ENCODE results near the gene KBTBD3.
"Not testable (repeated sequence)": the region's sequence is repeated elsewhere in the genome, so short reads cannot be mapped to it uniquely, and the experiment has no call there.

Gene KBTBD3

DNA sequence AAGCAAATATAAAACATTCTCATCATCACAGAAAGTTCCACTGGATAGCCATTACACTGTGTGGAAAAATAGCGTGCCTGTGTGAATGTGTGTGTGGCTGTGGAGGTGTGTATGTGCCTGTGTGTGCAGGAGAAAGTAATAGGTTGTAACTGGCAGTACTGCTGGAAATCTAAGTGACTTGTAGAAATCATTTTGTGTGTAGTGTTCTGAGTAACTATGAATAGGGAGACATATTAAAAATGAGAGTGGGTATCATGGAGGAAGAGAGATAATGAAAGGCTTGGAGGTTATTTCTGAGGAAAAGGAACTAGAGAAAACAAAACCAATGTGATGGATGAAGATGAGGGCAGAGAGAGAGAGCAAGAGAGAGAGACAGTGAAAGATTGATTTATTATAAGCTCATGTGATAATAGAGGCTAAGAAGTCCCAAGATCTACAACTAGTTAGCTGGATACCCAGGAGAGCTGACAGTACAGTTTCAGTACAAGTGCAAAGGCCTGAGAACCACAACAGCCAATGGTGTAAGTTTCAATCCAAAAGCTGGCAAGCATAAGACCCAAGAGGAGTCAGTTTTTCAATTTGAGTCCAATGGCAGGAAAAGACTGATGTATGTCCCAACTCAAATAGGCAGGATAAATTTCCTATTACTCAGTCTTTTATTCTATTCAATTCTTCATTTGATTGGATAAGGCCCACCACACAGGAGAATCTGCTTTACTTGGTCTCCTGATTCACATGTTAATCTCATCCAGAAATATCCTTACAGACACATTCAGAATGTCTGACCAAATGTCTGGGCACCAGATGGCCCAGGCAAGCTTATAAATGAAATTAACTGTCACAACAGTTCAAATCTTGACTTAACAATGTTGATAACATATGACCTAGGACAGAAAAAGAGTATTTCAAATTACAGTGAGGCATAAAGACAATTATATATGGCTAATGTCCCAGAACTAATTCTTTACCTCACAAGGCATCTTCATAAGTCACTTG is 14.9 kb downstream of the KBTBD3 start:
- DNase-seq (ENCODE audit: low read depth in 1 of 2, low spot score in 1 of 2), result no peak

DNA sequence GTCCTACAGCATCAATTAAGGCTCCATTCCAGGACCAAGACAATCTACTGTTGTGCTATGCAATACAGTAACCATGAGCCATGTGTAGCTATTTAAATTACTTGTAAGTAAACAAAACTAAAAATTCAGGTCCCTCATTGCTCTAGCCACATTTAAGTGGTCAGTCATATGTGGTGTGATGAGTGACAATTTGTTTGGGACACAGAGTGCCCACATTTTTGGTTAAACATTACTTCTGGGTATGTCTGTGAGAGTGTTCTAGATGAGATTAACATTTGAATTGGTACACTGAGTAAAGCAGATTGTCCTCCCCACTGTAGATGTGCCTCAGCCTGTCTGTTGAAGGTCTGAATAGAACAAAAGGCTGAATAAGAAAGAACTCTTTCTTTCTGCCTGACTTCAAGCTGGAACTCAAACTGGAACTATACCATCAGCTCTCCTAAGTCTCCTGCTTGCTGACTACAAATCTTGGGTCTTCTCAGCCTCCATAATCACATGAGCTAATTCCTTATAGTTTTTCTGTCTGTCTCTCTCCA is 15.8 kb downstream of the KBTBD3 start:
- no peak for DNase-seq (ENCODE audit: low read depth in 1 of 2, low spot score in 1 of 2)

DNA sequence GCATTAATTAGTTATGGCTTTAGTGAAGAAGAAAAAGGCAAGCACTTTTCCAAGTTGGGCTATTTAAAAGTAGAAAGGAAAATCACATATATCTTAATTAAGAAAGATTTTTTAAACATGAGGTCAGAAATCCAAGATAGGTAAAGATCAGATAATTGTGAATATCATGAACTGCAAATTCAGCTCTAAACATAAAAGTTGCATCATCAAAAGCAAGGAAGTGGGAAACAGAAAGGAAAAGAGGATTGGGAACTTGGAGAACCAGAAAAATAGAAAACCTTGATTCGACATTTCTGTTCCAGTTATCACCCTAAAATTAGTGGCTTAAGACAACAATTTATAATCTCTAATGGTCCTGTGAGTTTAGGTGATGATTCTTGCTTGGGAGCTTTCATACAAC is 17.5 kb downstream of the KBTBD3 start:
- no peak for DNase-seq (ENCODE audit: low read depth in 1 of 2, low spot score in 1 of 2)

DNA sequence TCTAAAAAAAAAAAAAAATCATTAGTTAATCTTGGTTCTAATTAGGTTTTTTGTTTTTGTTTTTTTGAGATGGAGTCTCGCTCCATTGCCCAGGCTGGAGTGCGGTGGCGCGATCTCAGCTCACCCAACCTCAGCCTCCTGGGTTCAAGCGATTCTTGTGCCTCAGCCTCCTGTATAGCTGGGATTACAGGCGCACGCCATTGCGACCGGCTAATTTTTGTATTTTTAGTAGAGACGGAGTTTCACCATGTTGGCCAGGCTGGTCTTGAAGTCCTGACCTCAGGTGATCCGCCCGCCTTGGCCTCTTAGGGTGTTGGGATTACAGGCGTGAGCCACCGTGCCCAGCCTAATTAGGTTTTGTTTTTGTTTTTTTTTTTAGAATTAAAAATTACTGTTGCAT is 18.8 kb downstream of the KBTBD3 start:
- not testable (repeated sequence) for DNase-seq (ENCODE audit: low read depth in 1 of 2, low spot score in 1 of 2)

DNA sequence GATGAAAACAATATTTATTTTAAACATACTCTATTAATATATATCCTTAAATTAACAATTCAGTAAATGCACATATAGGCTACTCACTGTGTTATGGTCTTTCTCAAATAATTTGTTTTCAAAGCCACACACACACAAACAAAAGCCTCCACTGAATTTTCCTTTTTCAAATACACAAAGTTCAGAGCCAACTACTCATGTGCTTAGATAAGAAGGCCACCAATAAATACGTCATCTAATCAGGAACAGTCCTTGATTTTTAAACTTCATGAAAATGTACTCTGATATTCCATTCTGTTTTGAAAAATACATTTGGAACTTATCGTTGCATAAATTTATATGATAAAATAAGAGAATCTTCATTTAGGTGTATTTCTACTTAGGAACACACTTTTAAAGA is 26.0 kb downstream of the KBTBD3 start:
- no peak for DNase-seq (ENCODE audit: low read depth in 1 of 2, low spot score in 1 of 2)

DNA sequence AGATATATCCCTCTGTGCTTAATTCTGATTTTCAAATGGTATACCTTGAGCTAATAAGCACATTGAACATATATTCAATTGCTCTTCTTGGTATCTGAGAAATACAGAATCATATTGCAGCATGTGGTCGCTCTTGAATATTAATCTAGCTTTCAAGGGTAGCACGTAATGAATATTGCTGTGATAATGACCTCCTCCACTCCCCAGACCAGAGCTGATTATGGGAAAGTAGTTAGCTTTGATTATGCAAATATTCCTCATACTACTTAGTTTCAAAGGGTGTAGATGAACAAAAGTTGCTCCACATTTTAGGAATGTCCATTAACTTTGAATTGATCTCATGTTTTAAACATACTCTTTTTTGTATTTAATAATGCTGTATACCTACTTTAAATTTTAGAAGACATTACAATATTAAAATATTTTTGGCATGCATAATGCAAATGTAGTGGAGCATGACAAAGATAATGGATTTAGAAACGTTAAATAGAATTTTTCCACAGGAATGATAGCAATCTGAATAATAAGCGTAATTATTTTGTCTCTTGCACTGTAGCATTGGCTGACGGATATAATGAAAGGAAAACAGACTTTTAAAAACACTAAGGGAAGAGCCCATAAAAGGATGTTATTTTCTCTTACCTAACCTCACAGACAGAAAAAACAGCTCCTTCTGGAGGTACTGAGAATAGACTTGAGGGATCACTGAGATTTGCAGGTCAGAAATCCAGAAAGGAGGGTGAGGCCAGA is 27.2 kb downstream of the KBTBD3 start:
- DNase-seq (ENCODE audit: low read depth in 1 of 2, low spot score in 1 of 2), result no peak

DNA sequence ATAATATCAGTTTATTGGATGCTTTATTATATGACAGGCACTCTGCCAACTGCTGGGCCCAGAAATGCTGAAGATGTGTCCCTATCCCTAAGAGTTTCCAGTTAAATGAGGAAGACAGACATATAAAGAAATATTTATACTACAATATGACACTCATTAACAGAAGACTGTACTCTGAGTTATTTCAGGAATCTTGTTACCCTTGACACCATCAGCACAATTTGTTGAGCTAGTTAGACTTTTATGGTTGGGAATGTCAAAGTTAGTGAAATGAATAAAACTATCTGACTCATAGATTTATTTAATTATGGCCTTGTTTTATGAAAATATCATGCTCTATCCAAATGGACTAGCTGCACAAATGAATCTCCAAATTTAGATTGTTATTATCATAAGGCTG is 29.5 kb downstream of the KBTBD3 start:
- DNase-seq (ENCODE audit: low read depth in 1 of 2, low spot score in 1 of 2), result no peak

DNA sequence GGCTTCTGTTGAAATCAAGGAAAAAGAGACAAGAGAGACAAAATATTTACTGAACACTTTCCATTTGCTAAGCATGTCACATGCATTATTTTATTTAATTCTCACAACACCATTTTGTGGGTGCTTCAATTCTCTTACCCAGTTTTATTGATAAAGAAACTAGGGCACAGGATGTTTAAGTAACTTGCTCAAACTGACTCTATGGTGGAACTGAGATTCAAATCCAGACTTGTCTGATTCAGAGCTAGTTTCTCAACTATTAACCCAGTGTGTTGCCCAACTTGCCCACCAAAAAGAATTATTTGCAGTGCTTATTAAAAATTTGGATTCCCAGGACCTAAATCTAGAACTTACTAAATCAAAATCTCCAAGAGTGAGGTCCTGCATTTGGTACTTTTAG is 33.6 kb downstream of the KBTBD3 start:
- no peak for DNase-seq (ENCODE audit: low read depth in 1 of 2, low spot score in 1 of 2)

DNA sequence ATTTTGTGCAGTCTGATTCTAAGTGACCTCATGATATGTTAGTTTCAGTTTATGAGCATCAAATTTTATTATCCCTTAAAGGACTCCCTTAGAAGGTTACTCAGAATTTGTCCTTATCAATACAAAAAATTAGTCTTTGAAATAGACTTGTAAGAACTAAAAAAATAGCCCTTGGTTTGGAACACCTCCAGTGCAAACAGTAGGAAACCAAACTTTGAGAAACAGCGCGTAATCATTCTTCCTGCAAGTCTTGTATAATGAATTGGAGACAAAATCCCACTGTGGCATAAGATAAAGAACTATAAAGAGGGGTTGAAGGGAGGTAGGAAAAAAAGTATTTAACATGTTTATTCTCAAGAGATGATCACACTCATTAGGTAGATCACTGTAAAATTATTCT is 44.3 kb downstream of the KBTBD3 start:
- no peak for DNase-seq (ENCODE audit: low read depth in 1 of 2, low spot score in 1 of 2)

DNA sequence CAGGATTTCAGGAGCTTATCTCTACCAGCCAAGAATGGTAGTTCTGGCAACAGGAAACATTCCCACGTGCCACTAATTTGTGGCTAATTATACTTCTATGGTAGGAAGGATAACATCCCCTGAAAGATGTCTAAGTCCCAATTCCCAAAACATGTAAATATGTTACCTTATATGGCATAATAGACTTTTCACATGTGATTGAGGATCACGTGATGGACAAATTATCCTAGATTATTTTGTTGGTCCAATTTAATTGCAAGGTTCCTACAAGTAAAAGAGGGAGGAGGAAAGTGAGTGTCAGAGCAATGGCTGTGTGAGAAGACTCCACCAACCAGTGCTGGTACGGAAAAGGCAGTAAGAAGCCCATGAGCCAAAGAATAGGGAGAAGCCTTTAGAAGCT is 45.2 kb downstream of the KBTBD3 start:
- DNase-seq (ENCODE audit: low read depth in 1 of 2, low spot score in 1 of 2), result no peak

DNA sequence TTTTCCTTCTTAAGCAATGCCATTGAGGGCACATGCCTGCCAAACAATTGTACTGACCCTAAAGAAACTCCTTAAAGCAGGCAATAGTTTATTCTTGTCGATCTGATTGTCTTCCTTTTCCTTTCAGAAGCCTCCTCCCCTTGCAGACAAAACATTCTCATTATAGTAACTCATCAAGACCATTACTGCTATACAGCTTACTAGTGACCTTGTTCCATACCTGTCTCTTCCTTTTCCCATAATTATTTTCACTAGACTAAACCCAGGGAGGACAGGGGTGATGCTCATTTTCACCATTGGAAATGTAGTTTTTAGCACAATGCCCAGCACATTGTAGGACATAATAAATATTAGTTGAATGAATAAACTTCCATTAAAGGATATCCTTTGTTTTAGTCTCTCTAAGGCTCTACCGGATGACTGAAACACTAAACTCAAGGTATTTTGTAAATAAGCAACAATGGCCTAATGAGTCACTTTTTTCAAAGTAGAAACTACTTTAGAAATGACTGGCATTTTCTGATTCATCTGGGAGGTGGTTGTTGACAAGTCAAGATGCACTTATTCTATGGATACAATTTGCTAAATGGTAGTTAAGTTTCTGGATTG is 45.8 kb downstream of the KBTBD3 start:
- DNase-seq (ENCODE audit: low read depth in 1 of 2, low spot score in 1 of 2), result no peak

DNA sequence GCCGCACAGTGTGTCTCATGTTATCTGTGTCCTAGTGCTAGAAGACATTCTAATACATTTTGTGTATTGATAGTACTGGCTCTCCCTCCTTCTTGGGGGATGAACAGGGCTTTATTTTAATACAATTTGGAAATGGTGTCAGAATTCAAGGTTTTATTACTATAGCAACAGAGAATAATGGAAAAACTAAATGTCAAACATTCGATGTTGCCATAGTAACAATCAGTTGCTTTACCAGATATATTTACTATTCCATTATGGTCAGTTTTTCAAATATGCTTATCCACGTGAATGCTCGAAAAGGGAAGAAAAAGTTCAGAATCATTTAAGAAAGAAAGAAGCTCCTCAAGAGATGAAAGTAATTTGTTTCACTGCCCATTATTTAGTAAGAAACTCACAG is 46.5 kb downstream of the KBTBD3 start:
- DNase-seq (ENCODE audit: low read depth in 1 of 2, low spot score in 1 of 2), result no peak

DNA sequence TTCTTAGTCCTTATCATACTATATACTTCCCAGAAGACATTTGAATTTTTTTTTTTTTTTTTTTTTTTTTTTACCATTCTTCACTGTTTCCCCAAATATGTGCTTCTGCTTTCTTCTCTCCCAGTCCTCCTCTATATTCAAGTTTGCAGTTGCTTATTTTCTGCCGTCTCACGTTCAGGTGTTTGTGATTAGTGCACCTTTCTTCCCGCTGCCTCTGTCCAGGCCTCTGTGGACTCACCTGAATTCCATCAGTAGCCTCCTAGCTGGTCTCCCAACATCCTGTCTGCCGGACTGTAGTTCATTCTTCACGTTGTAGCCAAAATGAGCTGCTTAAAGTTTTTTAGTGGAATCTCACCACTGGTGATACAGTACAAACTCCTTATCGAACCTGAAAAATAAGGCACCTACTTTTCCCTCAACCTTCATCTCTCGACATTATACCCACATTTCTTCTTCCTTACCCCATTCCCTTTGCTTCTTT is 54.3 kb downstream of the KBTBD3 start:
- DNase-seq (ENCODE audit: low read depth in 1 of 2, low spot score in 1 of 2), result no peak

DNA sequence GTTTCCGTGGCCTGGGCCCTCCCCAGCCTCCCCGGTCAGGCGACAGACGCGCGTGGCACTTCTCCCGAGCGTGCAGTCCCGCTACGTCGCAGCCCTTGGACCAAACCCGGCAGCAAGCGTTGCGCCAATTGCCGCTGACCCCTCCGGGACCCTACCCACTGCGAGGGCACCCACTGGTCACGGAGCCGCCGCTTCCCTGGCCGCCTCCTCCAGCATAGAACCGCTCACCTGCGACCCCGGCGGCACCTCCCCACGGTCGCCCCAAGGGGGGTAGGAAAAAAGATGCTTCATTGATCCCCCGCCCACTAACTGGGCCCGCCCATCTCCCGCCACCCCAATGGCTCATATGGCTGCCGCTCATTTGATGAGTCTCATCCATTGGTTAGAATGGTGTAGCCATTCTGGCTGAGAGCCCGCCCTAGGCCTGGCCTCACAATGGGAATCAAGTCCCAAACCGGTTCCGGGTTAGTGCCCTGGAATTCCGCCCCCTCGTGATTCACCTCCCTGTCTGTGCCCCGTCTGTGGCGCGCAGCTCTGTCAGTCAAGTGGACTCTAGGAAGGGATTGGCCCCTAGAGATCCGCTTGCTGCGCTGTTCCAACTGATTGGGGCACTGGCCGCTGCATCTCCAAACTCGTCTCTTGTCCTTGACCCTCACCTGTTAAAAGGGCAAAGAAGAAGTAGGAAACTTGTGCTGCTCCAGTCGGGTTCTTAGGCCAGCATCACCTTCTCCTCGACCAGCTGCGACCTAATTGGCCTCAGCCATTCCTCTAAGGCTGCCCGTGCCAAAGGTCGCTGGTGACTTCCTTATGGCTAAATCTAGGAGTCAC is 55.0 kb downstream of the KBTBD3 start, which contains the start of gene MSANTD4:
Gene MSANTD4 (minus strand): TSS at position 274 of the 828 bp plus-strand sequence. CDS start 11,323 bp downstream, outside the sequence.
- DNase-seq (ENCODE audit: low read depth in 1 of 2, low spot score in 1 of 2), result peak; percentile 96

DNA sequence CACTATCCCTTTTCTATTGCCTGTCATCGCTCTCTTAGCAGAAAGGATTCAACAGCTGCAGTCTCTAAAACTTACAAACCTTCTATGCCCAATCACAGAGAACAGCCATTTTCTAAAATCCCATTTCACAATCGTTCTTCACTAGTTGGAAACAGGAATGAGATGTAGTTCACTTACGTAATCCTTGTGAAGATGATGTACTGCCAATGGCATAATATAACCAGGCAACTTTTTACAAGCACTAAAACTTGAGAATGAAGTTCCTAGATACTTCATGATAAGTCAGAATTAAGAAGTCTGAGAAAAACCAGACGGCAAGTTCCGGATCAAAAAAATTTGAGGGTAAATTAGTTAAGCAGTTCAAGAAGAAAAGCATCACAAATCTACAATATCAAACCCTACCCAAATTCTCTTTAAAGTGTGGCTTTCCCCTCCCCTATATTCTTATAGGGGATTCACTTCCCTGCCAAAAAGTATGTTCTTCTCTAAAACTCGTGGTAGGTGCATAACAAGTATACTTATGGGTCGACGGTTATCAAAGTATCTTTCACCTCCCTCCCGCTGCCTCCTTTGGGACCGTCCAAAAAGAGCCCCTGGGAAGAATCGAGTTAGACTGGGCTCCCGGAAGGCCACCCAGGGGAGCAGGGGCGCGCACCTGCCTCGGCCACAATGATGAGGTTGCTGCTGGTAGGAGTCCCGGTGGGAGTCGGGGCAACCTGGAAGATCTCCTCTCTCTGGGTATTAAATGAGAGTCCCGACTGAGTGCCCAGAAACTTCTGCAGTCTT is 55.8 kb downstream of the KBTBD3 start:
- no peak for DNase-seq (ENCODE audit: low read depth in 1 of 2, low spot score in 1 of 2)

DNA sequence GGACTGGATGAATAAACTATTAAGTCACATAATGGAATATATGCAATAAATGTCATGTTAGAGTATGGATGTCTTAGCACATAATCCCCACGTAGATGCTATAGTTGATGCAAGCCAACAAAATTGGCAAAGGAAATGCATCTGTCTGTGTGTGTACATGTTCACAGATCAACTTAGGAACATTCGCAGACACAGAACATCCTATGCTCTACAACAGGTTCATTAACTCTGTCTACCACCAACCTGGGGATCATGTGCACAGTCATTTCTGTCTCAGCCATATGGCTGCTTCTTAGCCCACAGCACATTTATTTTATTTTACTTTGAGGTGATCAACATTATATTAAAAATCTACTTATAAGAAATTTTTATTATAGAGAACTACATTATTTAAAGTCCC is 60.1 kb downstream of the KBTBD3 start:
- no peak for DNase-seq (ENCODE audit: low read depth in 1 of 2, low spot score in 1 of 2)

DNA sequence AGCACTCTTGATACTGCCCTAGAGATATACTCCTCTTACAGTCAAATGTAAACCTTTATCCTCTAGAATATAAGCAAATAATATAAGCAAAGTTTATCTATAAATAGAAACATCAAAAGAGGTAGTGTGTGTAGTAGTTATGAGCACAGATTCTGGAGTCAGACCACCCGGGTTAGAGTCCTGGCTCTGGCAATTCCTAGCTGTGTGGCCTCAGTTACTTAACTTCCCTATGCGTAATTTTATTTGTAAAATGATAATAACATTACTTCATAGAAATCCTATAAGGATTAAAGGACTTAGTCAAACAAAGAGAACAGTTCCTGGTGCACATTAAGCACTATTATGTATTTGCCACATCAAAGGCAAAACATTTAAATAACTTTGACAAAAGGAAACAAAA is 62.1 kb downstream of the KBTBD3 start:
- DNase-seq (ENCODE audit: low read depth in 1 of 2, low spot score in 1 of 2), result no peak

DNA sequence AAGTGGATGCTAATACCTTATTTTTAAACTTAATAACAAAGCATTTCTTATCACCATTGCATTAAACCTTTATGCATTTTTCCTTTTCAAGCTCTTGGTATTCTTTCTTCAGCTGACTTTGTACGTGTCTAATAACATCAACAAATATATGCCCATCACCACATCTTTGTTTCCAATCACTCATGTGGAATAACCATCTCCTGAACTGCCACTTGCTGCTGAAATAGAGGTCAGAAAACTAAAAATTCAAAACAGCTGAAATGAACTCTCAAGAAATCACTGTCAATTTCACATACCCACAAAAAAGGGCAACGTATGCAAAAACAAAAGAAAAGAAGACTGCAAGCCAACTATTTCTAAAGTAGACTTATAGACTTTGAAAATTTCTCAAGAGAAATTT is 62.5 kb downstream of the KBTBD3 start:
- no peak for DNase-seq (ENCODE audit: low read depth in 1 of 2, low spot score in 1 of 2)

DNA sequence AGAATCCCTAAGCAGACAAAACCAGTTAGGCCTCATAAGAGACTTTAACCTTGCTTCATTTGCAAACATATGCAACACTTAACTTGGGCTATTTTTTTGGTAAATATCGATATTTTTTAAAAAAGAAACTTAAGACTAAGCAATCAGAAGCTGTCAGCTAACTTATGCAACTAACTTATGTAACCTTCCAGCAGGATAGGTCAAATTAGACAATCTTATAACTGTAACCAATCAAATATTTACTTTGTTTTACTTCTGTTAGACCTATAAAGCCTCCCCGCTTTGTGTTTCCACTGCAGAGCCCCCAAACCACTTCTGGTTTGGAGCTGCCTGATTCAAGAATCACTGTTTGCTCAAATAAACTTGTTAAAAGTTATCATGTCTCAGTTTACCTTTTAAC is 63.1 kb downstream of the KBTBD3 start:
- DNase-seq (ENCODE audit: low read depth in 1 of 2, low spot score in 1 of 2), result no peak

DNA sequence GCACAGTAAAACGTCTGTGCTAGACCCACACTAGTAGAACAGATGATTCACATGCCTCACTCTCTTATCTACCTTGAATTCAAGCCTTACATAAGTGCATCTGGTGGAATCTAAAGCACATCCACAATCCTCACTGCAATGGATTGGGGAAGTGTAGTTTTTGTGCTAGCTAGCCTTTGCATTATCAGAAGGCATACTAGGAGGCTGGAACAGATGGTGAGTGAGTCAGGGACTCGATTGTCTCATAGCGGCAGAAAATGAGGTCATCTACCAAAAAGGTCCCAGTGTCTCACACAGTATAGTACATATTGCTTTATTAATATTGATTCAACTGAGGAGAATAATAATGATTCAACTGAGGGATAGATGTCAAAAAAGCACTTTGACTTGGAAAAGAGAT is 64.4 kb downstream of the KBTBD3 start:
- DNase-seq (ENCODE audit: low read depth in 1 of 2, low spot score in 1 of 2), result no peak
